Lung (tissue), 12 donors: Measurements from ENCODE around the gene MEG3. TPM values are rescaled to one million over a fixed set of nuclear protein-coding genes. Genes with fewer than 3 reads are reported as not detected.

Experiments used
- ATAC-seq: fragments of 200-7000 bp; cut with Tn5 transposase; one replicate; pipeline ENCODE4 v1.9.1; 2020; ENCODE audit warnings: moderate number of reproducible peaks; ENCODE audit not compliant: insufficient read depth, low FRiP score
- DNase-seq, 3 donors: peaks; one replicate each; pipeline ENCODE4 v3.0.0-alpha.2; 2013 to 2017
- H3K27ac ChIP-seq, 2 donors: one replicate each; pipeline ENCODE4 v1.5.1; 2013; ENCODE audit warnings: mild to moderate bottlenecking in 2 of 2, moderate library complexity in 2 of 2, control low read depth in 1 of 2, inconsistent platforms in 1 of 2, low read depth in 1 of 2, low read length in 1 of 2
- H3K27me3 ChIP-seq, 3 donors: one replicate each; pipeline ENCODE4 v1.5.1; 2013; ENCODE audit warnings: low read length in 2 of 3; ENCODE audit not compliant: control insufficient read depth in 3 of 3, insufficient read depth in 3 of 3
- H3K36me3 ChIP-seq, 4 donors: one replicate each; pipeline ENCODE4 v1.5.1; 2013; ENCODE audit warnings: low read length in 4 of 4, mild to moderate bottlenecking in 1 of 4, moderate library complexity in 1 of 4; ENCODE audit not compliant: control insufficient read depth in 4 of 4, insufficient read depth in 4 of 4
- H3K4me1 ChIP-seq, 5 donors: one replicate each; pipeline ENCODE4 v1.5.1; 2013; ENCODE audit warnings: low read length in 5 of 5, mild to moderate bottlenecking in 2 of 5, moderate library complexity in 1 of 5; ENCODE audit not compliant: control insufficient read depth in 5 of 5, insufficient read depth in 5 of 5
- H3K4me3 ChIP-seq: one replicate; pipeline ENCODE4 v1.5.1; 2013; ENCODE audit warnings: mild to moderate bottlenecking, control low read depth, moderate library complexity
- H3K9ac ChIP-seq, 2 donors: one replicate each; pipeline ENCODE4 v1.5.1; 2013; ENCODE audit warnings: low read length in 2 of 2, control low read depth in 1 of 2; ENCODE audit not compliant: insufficient read depth in 1 of 2
- H3K9me3 ChIP-seq, 4 donors: one replicate each; pipeline ENCODE4 v1.5.1; 2013; ENCODE audit warnings: low read length in 3 of 4, mild to moderate bottlenecking in 1 of 4, moderate library complexity in 1 of 4; ENCODE audit not compliant: control insufficient read depth in 4 of 4, insufficient read depth in 3 of 4
- CTCF ChIP-seq: IDR thresholded peaks from 2 replicates; pipeline ENCODE4 v1.5.1; 2012; ENCODE audit warnings: mild to moderate bottlenecking; ENCODE audit errors: control extremely low read depth, extremely low read depth
- WGBS, 2 donors: extraction: QIAGEN DNeasy Blood & Tissue Kit; methylation state at CpG; one replicate each; pipeline ENCODE4 v1.1.7; 2013; 5-methylcytosine and 5-hydroxymethylcytosine counted together
- polyA plus RNA-seq, 2 donors: library from polyadenylated mRNA; stranded (reverse); fragments of 200-250 nt; gene quantifications; one replicate each; pipeline ENCODE4 v1.2.1, GENCODE V29; 2013
- total RNA-seq, 2 donors: library from RNA; depleted of rRNA in 1 of 2; stranded (reverse); fragments of >200 nt in 1 of 2; gene quantifications; one replicate each; pipeline ENCODE4 v1.2.1, GENCODE V29; 2014 to 2021
- donor health status: control.
- donor health status: control.
- donor health status: Bipolar disorder and iron deficiency.
- donor health status: healthy.
- donor health status: DM: yes; HTN: yes; CAD: no.

The MEG3 gene
- total and polyA plus RNA-seq, 4 donors, result 5.9 to 267 (median 14.8) TPM

GRCh38 chr14:100890061-100890850 lies 64.3 kb downstream of the MEG3 start:
- Histone ChIP-seq H3K9ac (no peak overlapping the region), H3K4me3 (no peak overlapping the region), H3K9me3 (no peaks in the 10 kb centered on the region), H3K4me1 (no peaks in the 10 kb centered on the region), H3K27ac (no peak overlapping the region), H3K36me3 (peaks cover 0 to 7% (median 0%) of the 10 kb centered on the region in 4 donors), H3K27me3 (peaks cover 0 to 8% (median 0%) of the 10 kb centered on the region in 3 donors)
- no peak for TF ChIP-seq CTCF
- 86 to 90% methylated on average over 8 of the region's 8 CpGs for WGBS, 2 donors
- peak in 1 of 3 donors; percentile 10 for DNase-seq
- no peak for ATAC-seq

- Histone ChIP-seq H3K4me1 (no peaks in the 10 kb centered on the region), H3K4me3 (no peak overlapping the region), H3K27me3 (peaks cover 0 to 4% (median 0%) of the 10 kb centered on the region in 3 donors), H3K27ac (no peak overlapping the region), H3K9ac (no peak overlapping the region), H3K36me3 (peaks cover 0 to 7% (median 0%) of the 10 kb centered on the region in 4 donors), H3K9me3 (no peaks in the 10 kb centered on the region)
- no peak for DNase-seq
- WGBS, 2 donors, result 89 to 92% methylated on average over 10 of the region's 10 CpGs
- ATAC-seq, result no peak
- no peak for TF ChIP-seq CTCF
Observed at GRCh38 chr14:100891051-100891450, 65.1 kb downstream of the MEG3 start.

- H3K4me3 ChIP-seq, result no peak overlapping the region
- ATAC-seq (no peak), DNase-seq (peak in 1 of 3 donors; percentile 6)
- WGBS, 2 donors, result 91 to 97% methylated on average over 13 of the region's 13 CpGs
- no peaks in the 10 kb centered on the region for H3K9me3 ChIP-seq
- H3K27ac ChIP-seq, result no peak overlapping the region
- TF ChIP-seq CTCF, result no peak
- peaks cover 0 to 8% (median 0%) of the 10 kb centered on the region in 3 donors for H3K27me3 ChIP-seq
- peaks cover 0 to 7% (median 0%) of the 10 kb centered on the region in 4 donors for H3K36me3 ChIP-seq
- no peak overlapping the region for H3K9ac ChIP-seq
- H3K4me1 ChIP-seq, result peaks cover 0 to 3% (median 0%) of the 10 kb centered on the region in 5 donors
Observed at GRCh38 chr14:100891501-100892445, 65.9 kb downstream of the MEG3 start.
